Astrocyte (in vitro differentiated cells and primary cell): Measurements from ENCODE around the gene HSPBP1. TPM values are rescaled to one million over a fixed set of nuclear protein-coding genes. Genes with fewer than 3 reads are reported as not detected.

Experiments
- DNase-seq: peaks from one replicate; pipeline ENCODE4 v3.0.0-alpha.2; 2010; ENCODE audit warnings: low read depth
- FAIRE-seq: peaks from 2 replicates; lab custom pipeline; 2011; peaks lifted over from hg19 to GRCh38; lab: Jason Lieb, UNC
- H2AFZ ChIP-seq: 2 replicates; pipeline ENCODE4 v1.6.0; 2012; ENCODE audit warnings: low read depth, low read length, inconsistent platforms
- H3K27ac ChIP-seq: 2 replicates; pipeline ENCODE4 v1.5.1; 2011; ENCODE audit warnings: low read depth, low read length, inconsistent platforms
- H3K27me3 ChIP-seq: 2 replicates; pipeline ENCODE4 v1.6.0; 2011; ENCODE audit warnings: low read length, inconsistent platforms; ENCODE audit not compliant: insufficient read depth
- H3K36me3 ChIP-seq: 2 replicates; pipeline ENCODE4 v1.5.1; 2011; ENCODE audit warnings: low read length, inconsistent platforms; ENCODE audit not compliant: insufficient read depth
- H3K4me1 ChIP-seq: 2 replicates; pipeline ENCODE4 v1.5.1; 2011; ENCODE audit warnings: low read length, inconsistent platforms; ENCODE audit not compliant: insufficient read depth
- H3K4me2 ChIP-seq: 2 replicates; pipeline ENCODE4 v1.6.0; 2012; ENCODE audit warnings: low read length, inconsistent platforms
- H3K4me3 ChIP-seq: 2 replicates; pipeline ENCODE4 v1.5.1; 2011; ENCODE audit warnings: low read depth, mild to moderate bottlenecking, low read length, inconsistent platforms; ENCODE audit not compliant: insufficient read depth
- H3K79me2 ChIP-seq: 2 replicates; pipeline ENCODE4 v1.6.0; 2012; ENCODE audit warnings: mild to moderate bottlenecking, low read length, inconsistent platforms; ENCODE audit not compliant: insufficient read depth
- H3K9ac ChIP-seq: 2 replicates; pipeline ENCODE4 v1.6.0; 2012; ENCODE audit warnings: mild to moderate bottlenecking, low read length, inconsistent platforms
- H3K9me3 ChIP-seq: 2 replicates; pipeline ENCODE4 v1.5.1; 2012; ENCODE audit warnings: low read depth, mild to moderate bottlenecking, low read length, inconsistent platforms; ENCODE audit not compliant: insufficient read depth
- H4K20me1 ChIP-seq: 2 replicates; pipeline ENCODE4 v1.6.0; 2012; ENCODE audit warnings: low read length, inconsistent platforms; ENCODE audit not compliant: insufficient read depth
- H3K27ac Mint-ChIP-seq: one replicate; pipeline ENCODE4 v1.8.0; 2021; ENCODE audit warnings: mild to moderate bottlenecking, mixed read lengths; ENCODE audit not compliant: unreplicated experiment
- H3K27me3 Mint-ChIP-seq: one replicate; pipeline ENCODE4 v1.8.0; 2021; ENCODE audit warnings: low read depth, mixed read lengths; ENCODE audit not compliant: unreplicated experiment
- H3K36me3 Mint-ChIP-seq: one replicate; pipeline ENCODE4 v1.8.0; 2021; ENCODE audit warnings: low read depth, mixed read lengths; ENCODE audit not compliant: unreplicated experiment
- H3K4me1 Mint-ChIP-seq: one replicate; pipeline ENCODE4 v1.8.0; 2021; ENCODE audit warnings: low read depth, mixed read lengths; ENCODE audit not compliant: unreplicated experiment
- H3K4me3 Mint-ChIP-seq: one replicate; pipeline ENCODE4 v1.8.0; 2021; ENCODE audit warnings: mild to moderate bottlenecking, moderate library complexity, mixed read lengths; ENCODE audit not compliant: unreplicated experiment
- H3K9me3 Mint-ChIP-seq: one replicate; pipeline ENCODE4 v1.8.0; 2021; ENCODE audit warnings: mild to moderate bottlenecking, mixed read lengths; ENCODE audit not compliant: unreplicated experiment
- EZH2 ChIP-seq: IDR thresholded peaks from 2 replicates; pipeline ENCODE4 v1.6.1; 2012; ENCODE audit warnings: mild to moderate bottlenecking, low read length, inconsistent platforms; ENCODE audit not compliant: insufficient read depth
- total RNA-seq: library from RNA; stranded (reverse); gene quantifications from 2 replicates; pipeline ENCODE4 v1.2.1, GENCODE V29; 2021
- TF ChIP-seq, protein P1 (sequence below): IDR thresholded peaks from 2 replicates; pipeline ENCODE4 v1.5.1; 2011; ENCODE audit warnings: low read depth, mild to moderate bottlenecking, inconsistent platforms, low read length, moderate library complexity; ENCODE audit not compliant: insufficient read depth

HSPBP1 gene
- total RNA-seq, 1 donor from 2014 or later: 34.8 TPM

DNA sequence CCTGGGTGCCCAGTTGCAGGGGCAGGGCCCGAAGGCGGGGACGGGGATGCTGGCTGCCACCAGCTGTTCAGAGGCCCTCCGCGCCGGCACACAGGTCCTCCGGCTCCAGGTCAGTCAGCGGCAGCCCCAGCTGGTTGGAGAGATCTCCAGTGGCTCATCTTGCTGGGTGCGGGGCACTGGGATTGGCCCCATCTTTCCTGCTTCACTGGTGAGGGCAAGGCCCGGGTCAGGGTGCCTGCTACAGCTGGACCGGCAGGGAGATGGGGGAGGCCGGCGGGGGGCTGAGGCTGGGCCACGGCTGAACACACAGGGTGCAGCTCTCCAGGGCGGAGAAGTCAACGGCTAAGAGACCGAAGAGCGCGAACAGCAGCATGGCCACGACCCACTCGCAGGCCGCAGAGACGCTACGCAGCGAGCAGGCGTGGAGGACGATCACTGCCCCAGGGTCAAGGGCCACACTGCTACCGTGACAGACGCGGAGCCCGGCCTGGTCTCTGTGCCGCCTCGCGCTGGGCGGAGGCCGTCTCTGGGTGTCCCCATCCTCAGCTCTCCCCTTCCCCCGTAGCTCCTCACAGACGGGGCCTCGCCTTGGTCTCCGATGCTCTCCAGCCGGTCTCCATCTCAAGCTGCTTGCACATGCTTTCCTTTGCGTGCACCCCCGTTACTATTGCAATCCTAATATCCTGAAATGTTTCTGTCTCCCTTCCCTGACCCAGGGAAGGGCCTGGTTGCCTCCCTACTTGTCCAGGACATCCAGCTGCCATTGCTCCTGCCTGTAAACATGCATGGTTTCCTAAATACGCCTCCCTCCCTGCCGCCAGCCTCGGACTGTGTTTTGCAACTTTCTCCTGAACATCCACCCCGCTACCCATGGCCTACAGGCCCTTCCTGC is 33.0 kb upstream of the HSPBP1 start:
- FAIRE-seq (no peak), DNase-seq (no peak)
- H3K27ac Mint-ChIP-seq: peak overlapping the region; percentile 68
- H3K4me1 Mint-ChIP-seq: no peaks in the 10 kb centered on the region
- H3K4me1 ChIP-seq: no peaks in the 10 kb centered on the region
- H2AFZ ChIP-seq: no peak overlapping the region
- no peaks in the 10 kb centered on the region for H3K27me3 ChIP-seq
- H3K36me3 Mint-ChIP-seq: peaks cover 22% of the 10 kb centered on the region
- no peak overlapping the region for H3K4me3 Mint-ChIP-seq
- no peak overlapping the region for H3K4me3 ChIP-seq
- H3K27me3 Mint-ChIP-seq: no peaks in the 10 kb centered on the region
- TF ChIP-seq, protein P1, sequence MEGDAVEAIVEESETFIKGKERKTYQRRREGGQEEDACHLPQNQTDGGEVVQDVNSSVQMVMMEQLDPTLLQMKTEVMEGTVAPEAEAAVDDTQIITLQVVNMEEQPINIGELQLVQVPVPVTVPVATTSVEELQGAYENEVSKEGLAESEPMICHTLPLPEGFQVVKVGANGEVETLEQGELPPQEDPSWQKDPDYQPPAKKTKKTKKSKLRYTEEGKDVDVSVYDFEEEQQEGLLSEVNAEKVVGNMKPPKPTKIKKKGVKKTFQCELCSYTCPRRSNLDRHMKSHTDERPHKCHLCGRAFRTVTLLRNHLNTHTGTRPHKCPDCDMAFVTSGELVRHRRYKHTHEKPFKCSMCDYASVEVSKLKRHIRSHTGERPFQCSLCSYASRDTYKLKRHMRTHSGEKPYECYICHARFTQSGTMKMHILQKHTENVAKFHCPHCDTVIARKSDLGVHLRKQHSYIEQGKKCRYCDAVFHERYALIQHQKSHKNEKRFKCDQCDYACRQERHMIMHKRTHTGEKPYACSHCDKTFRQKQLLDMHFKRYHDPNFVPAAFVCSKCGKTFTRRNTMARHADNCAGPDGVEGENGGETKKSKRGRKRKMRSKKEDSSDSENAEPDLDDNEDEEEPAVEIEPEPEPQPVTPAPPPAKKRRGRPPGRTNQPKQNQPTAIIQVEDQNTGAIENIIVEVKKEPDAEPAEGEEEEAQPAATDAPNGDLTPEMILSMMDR: no peak
- TF ChIP-seq EZH2: no peak
- H3K9ac ChIP-seq: no peak overlapping the region
- H3K27ac ChIP-seq: no peak overlapping the region
- H3K36me3 ChIP-seq: peaks cover 3% of the 10 kb centered on the region
- no peaks in the 10 kb centered on the region for H3K9me3 Mint-ChIP-seq
- no peaks in the 10 kb centered on the region for H3K79me2 ChIP-seq
- H3K4me2 ChIP-seq: no peak overlapping the region
- H3K9me3 ChIP-seq: peaks cover 3% of the 10 kb centered on the region
- H4K20me1 ChIP-seq: no peaks in the 10 kb centered on the region

DNA sequence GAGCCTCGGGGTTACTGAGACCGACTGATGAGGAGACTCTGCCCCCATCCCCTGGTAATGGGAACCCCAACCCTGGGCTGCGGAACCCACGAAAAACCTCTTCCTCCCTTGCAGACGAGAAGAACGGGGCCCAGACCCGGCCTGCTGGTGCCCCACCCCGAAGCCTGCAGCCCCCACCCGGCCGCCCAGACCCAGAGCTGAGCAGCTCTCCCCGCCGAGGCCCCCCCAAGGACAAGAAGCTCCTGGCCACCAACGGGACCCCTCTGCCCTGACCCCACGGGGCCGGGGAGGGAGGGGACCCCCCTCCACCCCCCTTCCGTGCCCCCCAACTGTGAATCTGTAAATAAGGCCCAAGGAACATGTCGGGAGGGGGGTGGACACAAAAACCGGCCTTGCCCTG is 31.9 kb upstream of the HSPBP1 start:
- H2AFZ ChIP-seq: no peak overlapping the region
- Mint-ChIP-seq H3K4me3 (no peak overlapping the region), H3K36me3 (peaks cover 24% of the 10 kb centered on the region), H3K9me3 (no peaks in the 10 kb centered on the region), H3K4me1 (no peaks in the 10 kb centered on the region), H3K27ac (no peak overlapping the region), H3K27me3 (no peaks in the 10 kb centered on the region)
- TF ChIP-seq EZH2: no peak
- TF ChIP-seq, protein P1: no peak
- no peak overlapping the region for H3K9ac ChIP-seq
- no peaks in the 10 kb centered on the region for H4K20me1 ChIP-seq
- DNase-seq: no peak
- no peak overlapping the region for H3K27ac ChIP-seq
- no peak for FAIRE-seq
- no peak overlapping the region for H3K4me3 ChIP-seq
- H3K36me3 ChIP-seq: peaks cover 6% of the 10 kb centered on the region
- H3K9me3 ChIP-seq: peaks cover 3% of the 10 kb centered on the region
- H3K27me3 ChIP-seq: no peaks in the 10 kb centered on the region
- no peak overlapping the region for H3K4me2 ChIP-seq
- no peaks in the 10 kb centered on the region for H3K79me2 ChIP-seq
- no peaks in the 10 kb centered on the region for H3K4me1 ChIP-seq

DNA sequence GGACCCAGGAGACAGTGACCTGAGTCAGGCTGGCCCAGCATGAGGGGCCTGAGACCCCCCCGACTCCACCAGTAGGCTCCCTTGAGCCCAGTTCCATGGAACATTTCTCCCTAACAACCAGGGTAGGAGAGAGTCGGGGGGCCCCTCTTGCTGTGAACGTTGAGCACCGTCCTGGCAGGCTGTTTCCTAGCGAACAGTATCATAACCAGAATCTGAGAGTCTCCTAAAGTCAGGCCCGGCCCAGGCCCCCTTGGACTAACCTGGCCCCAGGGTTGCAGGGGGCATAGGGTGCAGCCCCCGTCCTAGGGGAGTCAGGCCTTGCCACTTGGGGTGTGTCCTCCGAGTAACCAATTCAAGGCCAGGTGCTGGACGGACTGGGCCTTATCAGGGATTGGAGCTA is 31.5 kb upstream of the HSPBP1 start:
- Histone ChIP-seq H3K27ac (no peak overlapping the region), H3K9me3 (peaks cover 3% of the 10 kb centered on the region), H3K4me1 (no peaks in the 10 kb centered on the region), H4K20me1 (no peaks in the 10 kb centered on the region), H3K9ac (no peak overlapping the region), H3K79me2 (no peaks in the 10 kb centered on the region), H3K4me3 (no peak overlapping the region), H3K36me3 (peaks cover 8% of the 10 kb centered on the region), H3K4me2 (no peak overlapping the region), H2AFZ (no peak overlapping the region), H3K27me3 (no peaks in the 10 kb centered on the region)
- H3K4me3 Mint-ChIP-seq: no peak overlapping the region
- H3K9me3 Mint-ChIP-seq: no peaks in the 10 kb centered on the region
- no peak for TF ChIP-seq EZH2
- TF ChIP-seq, protein P1: no peak
- H3K36me3 Mint-ChIP-seq: peaks cover 27% of the 10 kb centered on the region
- H3K27ac Mint-ChIP-seq: no peak overlapping the region
- DNase-seq (no peak), FAIRE-seq (no peak)
- H3K27me3 Mint-ChIP-seq: no peaks in the 10 kb centered on the region
- H3K4me1 Mint-ChIP-seq: no peaks in the 10 kb centered on the region
